Limb (tissue), 2 donors: Measurements from ENCODE around the gene ABCC8.

Experiments
- DNase-seq, 2 donors: peaks; one replicate each; pipeline ENCODE4 v3.0.0-alpha.2; 2016; ENCODE audit errors: extremely low spot score in 2 of 2

Gene ABCC8

DNA sequence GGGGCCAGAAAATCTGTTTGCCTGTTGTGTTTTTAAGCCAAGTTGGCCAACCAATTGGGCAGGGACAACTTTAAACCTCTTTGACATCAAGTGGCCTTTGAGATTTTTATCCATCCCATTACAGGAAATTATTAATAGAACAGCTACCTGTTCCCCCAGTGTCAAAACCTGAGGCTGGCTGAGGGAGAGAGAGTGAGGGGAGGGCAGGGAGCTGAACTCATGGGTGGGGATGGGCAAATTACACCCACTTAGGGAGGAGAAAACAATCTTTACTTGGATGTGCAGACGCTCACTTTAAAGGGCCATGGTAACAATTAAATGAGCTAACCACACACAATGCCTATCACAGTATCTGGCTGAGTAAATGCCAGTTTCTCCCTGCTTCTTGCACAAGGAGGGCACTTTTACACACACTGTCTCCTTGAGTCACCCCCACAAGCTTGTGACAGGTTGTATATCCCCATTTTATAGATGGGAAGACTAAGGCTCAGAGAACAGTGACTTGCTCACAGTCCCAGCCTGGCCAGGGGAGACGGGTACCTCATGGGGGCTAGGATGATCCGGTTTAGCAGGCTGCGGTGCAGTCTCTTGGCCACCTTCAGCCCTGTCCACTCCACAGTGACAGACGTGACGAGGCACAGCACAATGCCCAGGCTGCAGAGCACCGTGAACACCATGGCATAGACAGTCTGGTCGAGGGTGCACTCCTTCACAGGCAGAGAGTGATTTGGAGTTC, 70.4 kb downstream of the ABCC8 start:
- DNase-seq: no peak

DNA sequence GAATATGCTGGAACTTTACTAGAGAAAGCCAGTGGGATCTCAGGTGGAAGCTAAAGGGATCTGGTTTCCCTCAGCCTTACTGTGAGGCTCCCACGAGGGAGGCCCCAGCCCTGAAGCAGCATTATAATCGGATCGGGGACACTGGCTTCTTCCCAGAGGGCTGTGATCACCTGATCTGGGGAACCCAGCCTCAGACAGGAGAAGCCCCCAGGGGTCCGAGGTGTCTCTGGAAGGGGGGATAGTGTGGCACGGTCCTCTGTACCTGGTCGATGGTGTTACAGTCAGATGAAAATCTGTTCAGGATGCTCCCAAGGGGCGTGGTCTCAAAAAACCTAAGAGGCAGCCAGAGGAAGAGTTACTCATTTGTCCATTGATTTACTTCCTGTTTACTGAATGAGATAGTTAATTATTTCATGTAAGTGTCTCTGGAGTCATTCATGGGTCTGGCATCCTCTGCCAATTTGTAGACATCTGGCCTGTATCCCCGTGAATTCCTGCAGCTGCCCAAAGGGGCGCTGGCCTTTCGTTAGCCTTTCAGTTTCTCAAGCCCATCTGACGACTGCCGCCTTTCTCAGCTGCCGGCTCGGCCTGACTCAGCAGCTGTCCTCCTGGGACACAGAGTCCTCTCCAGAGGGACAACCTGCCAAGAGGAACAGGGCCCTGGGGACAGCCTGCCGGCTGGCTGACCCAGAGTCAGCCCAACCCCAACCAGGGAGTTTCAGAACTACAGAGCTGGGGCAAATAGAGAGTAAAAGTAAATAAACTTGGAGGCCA, 71.2 kb downstream of the ABCC8 start:
- DNase-seq: no peak

DNA sequence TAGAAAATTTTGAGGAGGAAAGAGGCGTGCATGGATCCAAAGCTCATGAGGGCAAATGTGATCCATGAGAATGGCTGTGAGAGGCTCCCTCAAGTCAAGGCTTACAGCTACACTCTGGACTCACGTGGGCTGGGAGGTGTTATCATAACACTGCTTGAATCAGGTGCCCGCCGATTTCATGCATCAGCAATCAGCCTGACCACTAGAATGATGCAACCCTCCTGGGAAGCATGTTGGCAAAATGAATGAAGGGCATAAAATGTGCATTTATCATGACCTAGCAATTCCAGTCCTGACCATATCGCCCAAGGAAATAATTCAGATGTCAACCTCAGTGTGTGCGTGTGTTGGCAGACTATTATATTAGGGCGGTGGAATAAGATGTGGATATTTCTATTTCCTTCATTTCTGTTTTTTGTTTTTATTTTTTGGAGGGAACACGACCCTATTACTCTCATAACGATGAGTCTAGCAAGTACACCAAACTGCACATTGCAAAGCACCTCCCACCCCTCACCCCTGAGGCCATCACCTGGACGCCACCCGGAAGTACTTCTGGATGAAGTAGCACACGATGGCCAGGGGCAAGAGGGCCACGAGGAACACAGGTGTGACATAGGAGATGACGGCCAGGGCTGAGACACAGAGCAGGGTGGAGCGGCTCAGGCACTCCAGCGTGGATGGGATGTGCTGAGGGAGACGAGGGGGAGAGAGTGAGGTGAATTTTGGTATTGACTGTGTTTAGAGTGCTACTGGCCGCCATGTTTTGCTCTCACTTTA, 72.5 kb downstream of the ABCC8 start:
- no peak for DNase-seq

DNA sequence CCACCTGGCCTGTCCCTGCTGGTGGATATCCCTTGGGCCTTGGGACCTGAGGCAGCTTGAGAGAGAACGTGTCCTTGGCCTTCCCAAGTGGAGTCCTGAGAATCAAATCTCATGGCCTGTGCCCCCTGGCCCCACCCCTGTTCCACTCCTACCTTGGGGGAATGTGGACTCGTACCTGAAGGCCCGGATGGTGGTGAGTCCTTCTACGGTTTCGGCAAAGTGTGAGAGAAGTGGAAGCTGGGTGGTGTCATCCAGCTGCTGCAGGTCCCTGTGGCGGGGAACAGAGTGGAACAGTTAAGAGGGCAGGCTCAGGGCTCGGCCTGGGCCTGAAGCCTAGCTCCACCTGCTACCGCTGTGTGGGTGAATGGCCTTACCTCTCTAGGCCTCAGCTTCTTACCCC, 74.2 kb downstream of the ABCC8 start:
- no peak for DNase-seq

DNA sequence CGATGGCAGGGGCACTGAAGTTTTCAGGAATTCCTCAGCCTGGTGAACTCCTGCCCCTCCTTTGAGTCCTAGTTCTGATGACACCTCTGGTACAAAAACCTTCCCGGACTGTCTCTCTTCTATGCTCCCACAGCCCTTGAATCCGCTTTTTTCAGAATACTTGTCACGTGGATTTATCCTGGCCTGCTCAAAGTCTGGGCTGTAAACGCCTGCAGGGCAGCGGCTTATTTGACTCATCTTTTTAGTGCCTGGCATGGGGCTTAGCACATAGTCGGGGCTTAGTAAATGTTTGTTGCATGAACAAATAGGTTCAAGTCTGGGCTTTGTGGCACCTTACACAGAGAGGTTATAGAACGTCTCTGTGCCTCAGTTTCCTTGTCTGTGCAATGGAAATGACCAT, 74.8 kb downstream of the ABCC8 start:
- no peak for DNase-seq

DNA sequence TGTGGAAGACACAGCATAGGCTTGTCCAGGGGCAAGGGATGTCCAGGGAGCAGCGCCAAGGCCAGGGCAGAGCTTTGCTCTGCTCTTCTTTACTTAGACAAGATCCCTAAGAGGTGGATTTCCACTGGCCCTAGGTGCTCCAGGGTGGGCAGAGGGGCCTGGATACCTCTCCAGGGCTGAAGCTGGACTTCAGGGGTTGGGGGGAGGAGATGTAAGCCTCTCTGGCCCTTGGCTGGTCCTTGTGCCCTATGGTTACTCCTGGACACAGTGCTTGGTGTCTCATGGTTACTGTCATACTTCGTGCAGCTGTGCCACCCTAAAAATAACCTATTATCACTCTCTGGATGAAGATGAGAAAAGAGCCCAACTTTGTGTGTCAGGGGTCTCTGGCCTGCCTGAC, 75.3 kb downstream of the ABCC8 start:
- no peak for DNase-seq

DNA sequence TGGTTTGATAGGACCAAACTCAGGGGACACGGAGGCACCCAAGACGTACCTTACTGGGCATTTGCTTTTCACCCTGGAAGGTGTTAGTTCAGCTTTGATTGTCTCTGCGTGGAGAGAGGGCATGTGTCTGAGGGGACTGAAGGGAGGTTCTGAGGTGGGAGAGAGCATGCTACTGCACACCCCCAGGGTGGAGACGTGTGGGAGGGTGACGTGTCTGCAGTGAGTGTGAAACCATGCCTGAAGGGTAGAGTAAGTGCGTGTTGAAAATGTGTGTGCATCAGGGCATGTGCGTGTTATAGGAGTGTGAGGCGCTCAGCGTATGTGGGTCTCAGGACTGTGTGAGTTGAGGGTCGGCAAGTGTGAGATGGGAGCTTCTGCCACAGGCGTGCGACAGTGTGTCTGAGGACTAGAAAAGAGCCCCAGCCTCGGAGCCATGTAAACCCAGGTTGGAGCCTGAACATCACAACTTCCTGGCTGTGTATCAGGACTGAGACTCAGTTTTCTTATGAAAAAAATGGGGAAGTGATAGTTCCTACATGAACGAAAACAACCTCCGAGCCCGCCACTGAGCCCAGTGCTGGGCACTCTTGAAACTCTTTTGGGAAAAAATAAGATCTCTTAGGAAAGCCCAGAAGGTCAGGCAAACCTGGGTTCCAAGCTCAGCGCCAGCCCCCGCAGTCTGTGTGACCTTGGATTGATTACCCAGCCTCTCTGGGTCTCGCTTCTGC, 76.4 kb downstream of the ABCC8 start:
- no peak for DNase-seq

DNA sequence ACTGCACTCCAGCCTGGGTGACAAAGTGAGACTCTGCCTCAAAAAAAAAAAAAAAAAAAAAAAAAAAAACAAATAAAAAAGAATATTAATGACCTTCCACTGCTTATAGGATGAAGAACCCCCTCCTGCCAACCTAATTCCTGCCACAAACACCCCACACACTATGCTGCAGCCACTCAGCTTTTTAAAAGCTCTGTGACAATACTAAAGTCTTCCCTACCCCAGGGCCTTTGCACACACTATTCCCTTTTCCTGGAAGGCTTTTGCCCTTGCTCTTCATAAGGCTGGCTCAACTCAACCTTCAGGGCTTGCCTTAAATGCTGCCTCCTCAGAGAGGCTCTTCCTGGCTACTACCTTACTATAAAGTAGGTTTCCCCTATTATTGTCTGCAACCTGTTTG, 77.4 kb downstream of the ABCC8 start:
- no peak for DNase-seq

DNA sequence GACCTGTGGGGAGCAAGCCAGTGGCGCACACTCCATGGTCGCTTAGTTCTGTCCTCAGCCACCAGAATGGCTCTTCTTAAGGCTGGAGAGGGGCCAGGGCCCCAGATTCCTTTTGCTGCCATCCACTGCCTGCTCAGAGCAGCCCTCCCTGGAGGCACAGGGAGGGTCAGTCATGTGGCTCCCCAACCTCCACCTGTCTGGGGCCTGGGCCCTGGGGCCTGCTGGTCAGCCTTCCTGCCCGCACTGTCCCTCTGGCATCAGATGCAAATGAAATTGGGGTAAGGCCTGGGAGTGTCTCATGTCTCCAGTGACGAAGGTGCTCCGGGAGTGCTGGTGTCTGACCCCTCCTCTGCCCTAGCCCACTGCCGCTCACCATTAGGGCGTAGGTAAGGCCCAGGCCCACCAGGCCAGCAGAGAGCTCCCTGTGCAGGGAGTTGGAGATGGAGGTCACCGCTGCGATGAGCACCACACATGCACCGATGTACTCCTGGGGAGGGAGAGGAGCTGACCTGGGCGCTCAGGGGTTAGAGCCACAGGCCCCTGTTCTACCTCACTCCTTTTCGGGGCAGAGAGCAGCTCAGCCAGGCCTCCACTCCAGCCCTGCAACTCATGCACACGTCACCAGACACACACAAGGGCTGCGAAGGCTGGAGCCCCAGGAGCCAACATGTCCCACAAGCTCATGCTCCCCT, 79.2 kb downstream of the ABCC8 start:
- DNase-seq: no peak

DNA sequence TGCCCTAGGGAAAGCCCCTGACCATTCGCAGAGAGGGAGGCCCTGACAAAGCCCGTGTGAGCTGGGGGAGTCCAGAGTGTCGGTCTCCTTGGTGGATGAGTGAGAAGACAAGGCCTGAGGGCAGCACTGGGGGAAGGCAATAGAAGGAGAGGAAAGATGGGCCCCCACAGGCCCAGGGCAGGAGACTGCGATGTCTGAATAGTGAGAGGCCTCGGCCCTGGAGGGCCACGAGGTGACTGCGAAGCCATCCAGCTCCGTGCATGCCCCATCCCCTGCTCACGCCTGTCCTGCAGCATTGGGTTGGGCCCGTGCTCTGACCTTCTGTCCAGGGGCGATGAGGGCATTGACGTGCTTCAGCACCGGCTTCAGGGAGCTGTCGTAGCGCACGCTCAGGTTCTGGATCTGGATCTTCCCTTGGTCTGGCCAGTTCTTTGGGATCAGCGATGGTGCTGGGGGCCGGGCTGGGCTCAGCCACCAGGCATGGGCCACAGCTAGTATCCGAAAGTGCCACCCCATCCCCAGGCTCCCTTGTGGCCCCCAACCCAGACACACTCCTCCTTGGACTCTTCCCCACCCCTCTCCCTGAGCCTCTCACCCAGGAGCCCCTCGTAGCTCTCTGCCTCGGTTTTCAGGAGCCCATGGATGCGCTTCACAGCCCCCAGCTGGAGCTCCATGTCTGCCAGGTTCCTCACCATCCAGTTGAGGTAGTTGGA, 79.9 kb downstream of the ABCC8 start:
- DNase-seq: no peak

DNA sequence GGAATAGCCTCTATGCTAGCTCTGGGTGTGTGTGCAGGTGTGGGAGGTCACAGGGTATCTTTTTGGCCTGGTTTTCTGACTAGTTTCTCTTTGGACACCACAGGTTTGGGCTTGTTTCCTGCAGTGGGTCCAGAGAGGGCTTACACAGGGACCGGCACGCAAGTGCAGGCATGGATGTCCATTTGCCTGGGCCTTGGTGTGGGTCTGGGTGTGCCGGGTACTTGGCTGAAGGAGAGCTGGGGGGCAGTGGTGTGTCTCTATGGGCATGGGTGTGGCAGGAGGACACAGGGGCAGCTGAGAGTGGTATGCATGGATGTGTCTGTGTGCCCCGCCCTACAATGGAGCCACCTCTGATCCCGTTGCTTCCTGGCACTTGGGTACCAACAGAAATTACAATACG, 80.7 kb downstream of the ABCC8 start:
- DNase-seq: no peak

DNA sequence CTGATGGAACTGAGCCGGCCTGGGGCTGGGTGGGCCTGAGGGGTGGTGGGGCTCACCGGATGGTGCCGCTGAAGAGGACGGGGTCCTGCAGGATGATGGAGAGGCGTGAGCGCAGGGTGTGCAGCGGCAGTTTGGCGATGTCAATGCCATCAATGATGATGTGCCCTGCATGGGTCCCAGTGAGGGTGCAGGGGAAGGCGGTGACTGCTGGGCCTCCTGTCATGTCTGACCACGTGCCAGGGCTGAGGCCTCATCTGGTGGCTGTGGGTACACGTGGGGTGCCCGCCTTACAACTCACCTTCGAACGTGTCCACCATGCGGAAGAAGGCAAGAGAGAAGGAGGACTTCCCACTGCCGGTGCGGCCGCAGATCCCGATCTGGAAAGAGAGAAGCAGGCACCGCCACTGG, 81.1 kb downstream of the ABCC8 start:
- no peak for DNase-seq

DNA sequence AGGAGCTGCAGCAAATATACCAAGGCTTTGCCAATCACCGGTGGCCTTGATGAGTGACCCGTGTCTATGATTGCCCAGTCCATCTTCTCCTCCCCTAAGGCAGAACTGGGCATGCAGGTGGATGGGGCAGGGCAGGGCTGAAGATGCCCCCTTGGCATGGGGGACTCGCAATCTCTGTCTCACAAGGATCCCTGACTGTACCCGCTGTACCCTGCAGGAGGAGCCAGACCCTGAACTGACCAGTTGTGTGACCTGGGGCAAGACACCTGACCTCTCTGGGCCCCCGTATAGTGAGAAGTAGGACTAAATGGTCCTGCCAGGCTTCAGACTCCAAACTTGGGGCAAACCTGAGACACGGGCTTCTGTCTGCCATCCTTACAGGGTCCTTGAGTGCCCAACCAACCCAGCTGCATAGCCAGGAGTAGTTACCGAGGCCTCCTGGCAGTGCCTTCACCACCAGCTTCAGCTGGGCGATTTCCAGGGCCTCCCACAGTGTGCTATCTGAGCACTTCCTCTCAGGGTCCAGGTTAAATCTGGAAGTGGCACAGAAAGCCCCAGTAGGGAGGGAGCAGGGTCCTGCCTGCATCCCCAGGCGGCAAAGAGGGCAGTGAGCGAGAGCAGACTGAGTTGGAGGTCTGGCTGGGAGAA, 81.8 kb downstream of the ABCC8 start:
- no peak for DNase-seq

DNA sequence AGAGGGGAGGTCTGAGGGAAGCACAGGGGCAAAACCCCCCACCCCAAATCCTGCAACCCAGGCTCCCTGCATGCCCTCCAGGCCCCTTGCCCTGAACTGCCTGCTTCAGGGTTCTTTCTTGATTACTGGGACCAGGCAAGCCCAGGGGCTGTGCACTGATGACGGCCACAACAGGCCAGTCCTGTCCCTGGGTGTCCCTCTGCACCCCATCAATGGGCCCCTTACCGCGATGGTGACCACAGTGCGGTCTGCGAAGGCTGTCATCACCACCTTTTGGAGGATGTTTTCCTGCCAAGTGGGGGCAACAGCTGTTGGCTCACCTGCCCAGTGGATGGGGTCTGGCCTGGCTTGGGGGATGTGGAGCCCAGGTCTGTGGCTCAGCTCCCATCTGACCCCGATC, 83.2 kb downstream of the ABCC8 start:
- no peak for DNase-seq

DNA sequence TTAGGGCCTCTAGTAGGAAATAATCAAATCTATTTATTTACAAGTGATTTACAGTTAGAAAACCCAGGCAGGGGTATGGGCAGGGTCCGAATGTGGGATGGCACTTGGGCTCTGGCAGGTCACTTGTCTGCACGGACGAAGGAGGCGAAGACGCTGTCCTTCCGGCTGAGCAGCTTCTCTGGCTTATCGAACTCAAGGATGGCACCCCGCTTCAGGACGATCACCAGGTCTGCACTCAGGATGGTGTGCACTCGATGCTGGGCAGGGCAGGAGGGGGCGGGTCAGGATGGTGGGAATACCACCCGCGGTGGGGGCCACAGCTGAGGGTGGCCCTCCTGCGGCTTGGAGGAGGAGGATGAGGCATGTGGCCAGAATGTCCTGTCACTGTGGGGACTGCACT, 83.8 kb downstream of the ABCC8 start:
- no peak for DNase-seq

DNA sequence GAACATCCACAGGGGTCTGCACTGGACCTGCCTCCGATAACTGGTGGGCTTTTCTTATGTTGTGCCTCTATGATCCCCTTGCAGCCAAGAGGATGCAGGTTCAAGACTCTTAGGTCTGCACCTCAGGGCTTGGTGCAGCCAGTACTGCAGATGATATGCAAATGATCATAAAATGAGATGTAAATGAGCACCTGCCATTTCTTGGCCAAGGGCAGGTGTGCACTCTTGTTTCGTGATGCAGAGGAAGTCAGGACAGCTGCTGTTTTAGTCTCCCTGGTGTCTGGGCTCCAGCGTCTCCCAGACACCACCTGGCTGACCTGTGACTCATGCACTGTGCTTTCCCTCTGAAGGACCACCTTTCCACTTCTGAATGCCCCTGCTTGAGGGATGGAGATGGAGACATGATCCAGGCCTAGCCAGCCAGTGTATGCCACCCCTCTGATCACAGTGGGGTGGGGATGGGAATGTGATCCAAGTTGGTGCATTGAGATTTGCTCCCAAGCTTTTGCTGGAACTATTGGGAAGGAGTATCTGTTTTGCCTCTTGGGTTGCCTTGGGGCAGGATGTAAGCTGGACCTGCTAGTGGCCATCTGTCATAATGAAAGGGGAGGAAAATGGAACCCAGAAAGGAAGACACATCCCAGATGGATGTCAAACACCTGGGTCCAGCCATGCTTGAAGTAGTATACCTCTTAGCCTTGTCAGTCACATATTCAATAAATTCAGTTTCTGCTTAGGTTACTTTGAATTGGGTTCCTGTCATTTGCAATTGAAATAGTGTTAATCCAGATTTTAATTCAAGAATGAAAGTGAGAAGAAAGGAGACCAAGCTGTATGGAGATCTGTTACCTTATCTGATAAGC, 84.9 kb downstream of the ABCC8 start:
- DNase-seq: no peak

DNA sequence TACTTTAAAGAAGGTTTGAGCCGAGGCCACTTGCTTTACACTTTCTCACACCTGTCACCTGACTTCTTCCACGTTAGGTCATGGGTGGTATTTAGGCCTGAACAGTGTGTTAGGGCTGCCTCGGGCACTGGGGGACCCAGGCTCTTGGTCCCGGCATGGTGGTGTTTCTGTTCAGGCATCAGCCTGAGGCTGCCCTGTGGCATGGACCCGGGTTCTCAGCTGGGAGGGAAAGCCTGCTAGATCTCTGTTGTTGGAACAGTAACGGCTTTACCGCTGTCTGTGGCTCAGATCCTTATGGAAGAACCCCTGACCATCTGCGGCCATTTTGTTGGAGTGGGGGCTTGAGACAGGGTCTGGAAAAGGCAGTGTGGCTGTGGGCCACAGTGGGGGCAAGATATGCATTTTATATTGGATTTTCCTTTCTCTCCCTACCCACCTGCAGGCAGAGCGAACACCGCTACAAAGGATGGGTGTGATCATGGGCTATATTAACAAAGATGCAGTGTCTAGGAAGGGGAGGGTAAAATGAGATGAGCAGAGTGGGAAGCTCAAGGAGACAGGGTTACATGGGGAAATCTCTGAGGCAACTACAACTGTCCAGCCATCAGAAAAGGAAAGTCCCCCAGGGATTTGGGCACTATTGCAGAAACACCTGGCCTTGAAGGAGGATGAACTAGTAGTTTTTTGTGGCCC, 86.5 kb downstream of the ABCC8 start:
- DNase-seq: no peak

DNA sequence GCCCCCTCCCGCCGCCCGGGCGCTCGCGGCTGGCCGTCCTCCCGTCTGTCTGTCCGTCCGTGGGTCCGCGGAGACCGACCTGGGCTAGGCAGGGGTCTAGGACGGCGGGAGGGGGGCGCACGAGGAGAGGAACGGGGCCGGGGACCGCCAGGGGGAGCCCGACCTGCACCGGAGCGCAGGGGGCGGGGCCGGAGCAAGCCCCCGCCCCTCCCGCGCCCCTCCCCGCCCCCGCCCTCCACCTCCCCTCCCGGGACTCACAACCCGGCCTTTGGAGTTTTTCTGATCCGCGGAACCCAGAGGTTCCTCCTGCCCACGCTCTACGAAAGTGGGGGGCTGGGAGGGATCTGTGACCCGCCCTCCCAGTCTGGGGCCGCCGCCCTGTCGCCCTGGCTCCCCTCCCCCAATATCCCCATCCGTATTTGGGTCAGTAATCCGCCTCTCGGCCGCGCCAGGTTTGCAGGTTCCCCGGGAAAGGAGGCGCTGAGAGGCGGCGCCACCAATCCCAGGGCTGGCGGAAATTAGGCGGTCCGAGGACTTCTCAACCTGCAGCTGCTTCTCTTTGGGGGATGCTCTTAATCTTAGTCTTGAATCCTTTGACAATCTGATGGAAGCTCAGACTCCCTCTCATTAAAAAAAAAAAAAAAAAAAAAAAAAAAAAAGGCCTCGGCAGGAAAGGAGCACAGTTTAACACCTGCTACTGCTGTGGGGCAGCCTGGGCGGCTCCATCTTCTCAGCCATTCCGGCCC, 87.3 kb downstream of the ABCC8 start:
- peak; percentile 27 to 89 for DNase-seq
